Measurements from ENCODE around the gene TRIM47.

TRIM47 gene

GRCh38 chr17:75891605-75892555 is 13.5 kb upstream of the TRIM47 start:
- Histone ChIP-seq H3K27me3 (ENCODE audit: control insufficient read depth in 1 of 2, insufficient read depth in 1 of 2, low read length in 2 of 2) (no peaks in the 10 kb centered on the region), H3K18ac (ENCODE audit: low read depth in 1 of 2, low read length in 2 of 2) (no peak overlapping the region), H2BK15ac (ENCODE audit: low read depth, poor library complexity, severe bottlenecking) (no peak overlapping the region), H3K4me1 (ENCODE audit: control insufficient read depth, insufficient read depth, low read depth, low read length) (peaks cover 24% of the 10 kb centered on the region), H3K79me1 (replicated peaks; ENCODE audit: low read length, poor library complexity, severe bottlenecking) (peaks cover 22% of the 10 kb centered on the region), H2AFZ (ENCODE audit: low read depth, low read length) (no peak overlapping the region), H3K23ac (ENCODE audit: low read length in 2 of 2) (no peak overlapping the region), H4K8ac (ENCODE audit: low read length) (no peak overlapping the region), H2AK5ac (ENCODE audit: low read length, severe bottlenecking) (no peak overlapping the region), H3K4ac (ENCODE audit: low read depth in 1 of 2, low read length in 2 of 2) (no peak overlapping the region), H3K4me3 (ENCODE audit: insufficient read depth in 1 of 2, low read depth in 1 of 2, low read length in 2 of 2) (no peak overlapping the region), H3K14ac (ENCODE audit: low read length in 2 of 2) (peak overlapping the region in 1 of 2 experiments; percentile 76), H2BK12ac (ENCODE audit: low read length in 2 of 2) (no peak overlapping the region), H3K4me2 (ENCODE audit: low read length, poor library complexity, severe bottlenecking) (no peak overlapping the region), H3K27ac (ENCODE audit: low read length, poor library complexity, severe bottlenecking) (no peak overlapping the region), H3K9ac (ENCODE audit: low read length) (no peak overlapping the region), H4K91ac (ENCODE audit: low read length) (peak overlapping the region; percentile 2), H2BK120ac (ENCODE audit: low read depth, low read length) (no peak overlapping the region), H3K36me3 (ENCODE audit: control insufficient read depth in 1 of 2, insufficient read depth in 2 of 2, low read depth in 1 of 2, low read length in 2 of 2) (peaks cover 32 to 37% of the 10 kb centered on the region in 2 experiments), H3K9me3 (ENCODE audit: control insufficient read depth, low read length) (no peaks in the 10 kb centered on the region), H2BK5ac (ENCODE audit: low read depth, low read length, poor library complexity, severe bottlenecking) (no peak overlapping the region)
- no peak for DNase-seq
- 93% methylated on average over 31 of the region's 32 CpGs for WGBS

GRCh38 chr17:75891022-75891604 is 12.7 kb upstream of the TRIM47 start:
- no peak overlapping the region for H3K4me3 ChIP-seq (ENCODE audit: insufficient read depth in 1 of 2, low read depth in 1 of 2, low read length in 2 of 2)
- peaks cover 32 to 37% of the 10 kb centered on the region in 2 experiments for H3K36me3 ChIP-seq (ENCODE audit: control insufficient read depth in 1 of 2, insufficient read depth in 2 of 2, low read depth in 1 of 2, low read length in 2 of 2)
- H3K9ac ChIP-seq (ENCODE audit: low read length) = no peak overlapping the region
- H2AFZ ChIP-seq (ENCODE audit: low read depth, low read length) = no peak overlapping the region
- peaks cover 22% of the 10 kb centered on the region for H3K79me1 ChIP-seq (replicated peaks; ENCODE audit: low read length, poor library complexity, severe bottlenecking)
- H2BK12ac ChIP-seq (ENCODE audit: low read length in 2 of 2) = no peak overlapping the region
- peak overlapping the region in 1 of 2 experiments; percentile 76 for H3K14ac ChIP-seq (ENCODE audit: low read length in 2 of 2)
- H4K8ac ChIP-seq (ENCODE audit: low read length) = peak overlapping the region; percentile 21
- H3K23ac ChIP-seq (ENCODE audit: low read length in 2 of 2) = no peak overlapping the region
- no peaks in the 10 kb centered on the region for H3K27me3 ChIP-seq (ENCODE audit: control insufficient read depth in 1 of 2, insufficient read depth in 1 of 2, low read length in 2 of 2)
- H3K18ac ChIP-seq (ENCODE audit: low read depth in 1 of 2, low read length in 2 of 2) = no peak overlapping the region
- no peak overlapping the region for H3K4ac ChIP-seq (ENCODE audit: low read depth in 1 of 2, low read length in 2 of 2)
- H3K4me1 ChIP-seq (ENCODE audit: control insufficient read depth, insufficient read depth, low read depth, low read length) = peaks cover 24% of the 10 kb centered on the region
- WGBS = 98% methylated on average over 31 of the region's 31 CpGs
- no peak overlapping the region for H2BK15ac ChIP-seq (ENCODE audit: low read depth, poor library complexity, severe bottlenecking)
- no peaks in the 10 kb centered on the region for H3K9me3 ChIP-seq (ENCODE audit: control insufficient read depth, low read length)
- H4K91ac ChIP-seq (ENCODE audit: low read length) = peak overlapping the region; percentile 2
- no peak for DNase-seq
- H2AK5ac ChIP-seq (ENCODE audit: low read length, severe bottlenecking) = no peak overlapping the region
- H2BK5ac ChIP-seq (ENCODE audit: low read depth, low read length, poor library complexity, severe bottlenecking) = no peak overlapping the region
- H3K4me2 ChIP-seq (ENCODE audit: low read length, poor library complexity, severe bottlenecking) = no peak overlapping the region
- no peak overlapping the region for H2BK120ac ChIP-seq (ENCODE audit: low read depth, low read length)
- no peak overlapping the region for H3K27ac ChIP-seq (ENCODE audit: low read length, poor library complexity, severe bottlenecking)

GRCh38 chr17:75889454-75889853 is 11.1 kb upstream of the TRIM47 start:
- 89% methylated on average over 6 of the region's 6 CpGs for WGBS
- H3K23ac ChIP-seq (ENCODE audit: low read length in 2 of 2) = no peak overlapping the region
- peaks cover 32 to 37% of the 10 kb centered on the region in 2 experiments for H3K36me3 ChIP-seq (ENCODE audit: control insufficient read depth in 1 of 2, insufficient read depth in 2 of 2, low read depth in 1 of 2, low read length in 2 of 2)
- peak overlapping the region; percentile 34 for H2BK120ac ChIP-seq (ENCODE audit: low read depth, low read length)
- H3K4me1 ChIP-seq (ENCODE audit: control insufficient read depth, insufficient read depth, low read depth, low read length) = peaks cover 12% of the 10 kb centered on the region
- peaks cover 11% of the 10 kb centered on the region for H3K79me1 ChIP-seq (replicated peaks; ENCODE audit: low read length, poor library complexity, severe bottlenecking)
- H3K4me2 ChIP-seq (ENCODE audit: low read length, poor library complexity, severe bottlenecking) = no peak overlapping the region
- no peak overlapping the region for H4K91ac ChIP-seq (ENCODE audit: low read length)
- no peak overlapping the region for H2BK12ac ChIP-seq (ENCODE audit: low read length in 2 of 2)
- no peak overlapping the region for H4K8ac ChIP-seq (ENCODE audit: low read length)
- H3K18ac ChIP-seq (ENCODE audit: low read depth in 1 of 2, low read length in 2 of 2) = no peak overlapping the region
- H2AK5ac ChIP-seq (ENCODE audit: low read length, severe bottlenecking) = no peak overlapping the region
- H3K4me3 ChIP-seq (ENCODE audit: insufficient read depth in 1 of 2, low read depth in 1 of 2, low read length in 2 of 2) = no peak overlapping the region
- H2AFZ ChIP-seq (ENCODE audit: low read depth, low read length) = no peak overlapping the region
- no peaks in the 10 kb centered on the region for H3K9me3 ChIP-seq (ENCODE audit: control insufficient read depth, low read length)
- H3K27me3 ChIP-seq (ENCODE audit: control insufficient read depth in 1 of 2, insufficient read depth in 1 of 2, low read length in 2 of 2) = no peaks in the 10 kb centered on the region
- H3K9ac ChIP-seq (ENCODE audit: low read length) = no peak overlapping the region
- DNase-seq = no peak
- H3K4ac ChIP-seq (ENCODE audit: low read depth in 1 of 2, low read length in 2 of 2) = no peak overlapping the region
- H2BK15ac ChIP-seq (ENCODE audit: low read depth, poor library complexity, severe bottlenecking) = no peak overlapping the region
- no peak overlapping the region for H3K14ac ChIP-seq (ENCODE audit: low read length in 2 of 2)
- no peak overlapping the region for H2BK5ac ChIP-seq (ENCODE audit: low read depth, low read length, poor library complexity, severe bottlenecking)
- H3K27ac ChIP-seq (ENCODE audit: low read length, poor library complexity, severe bottlenecking) = no peak overlapping the region

GRCh38 chr17:75888484-75888883 is 10.1 kb upstream of the TRIM47 start:
- Histone ChIP-seq H3K23ac (ENCODE audit: low read length in 2 of 2) (no peak overlapping the region), H3K18ac (ENCODE audit: low read depth in 1 of 2, low read length in 2 of 2) (no peak overlapping the region), H3K9me3 (ENCODE audit: control insufficient read depth, low read length) (no peaks in the 10 kb centered on the region), H2AFZ (ENCODE audit: low read depth, low read length) (no peak overlapping the region), H4K91ac (ENCODE audit: low read length) (no peak overlapping the region), H3K79me1 (replicated peaks; ENCODE audit: low read length, poor library complexity, severe bottlenecking) (peaks cover 10% of the 10 kb centered on the region), H3K27me3 (ENCODE audit: control insufficient read depth in 1 of 2, insufficient read depth in 1 of 2, low read length in 2 of 2) (no peaks in the 10 kb centered on the region), H3K9ac (ENCODE audit: low read length) (no peak overlapping the region), H2AK5ac (ENCODE audit: low read length, severe bottlenecking) (peak overlapping the region; percentile 46), H3K4me2 (ENCODE audit: low read length, poor library complexity, severe bottlenecking) (no peak overlapping the region), H3K4me1 (ENCODE audit: control insufficient read depth, insufficient read depth, low read depth, low read length) (peaks cover 9% of the 10 kb centered on the region), H3K4me3 (ENCODE audit: insufficient read depth in 1 of 2, low read depth in 1 of 2, low read length in 2 of 2) (no peak overlapping the region), H3K27ac (ENCODE audit: low read length, poor library complexity, severe bottlenecking) (no peak overlapping the region), H3K4ac (ENCODE audit: low read depth in 1 of 2, low read length in 2 of 2) (no peak overlapping the region), H2BK120ac (ENCODE audit: low read depth, low read length) (no peak overlapping the region), H2BK12ac (ENCODE audit: low read length in 2 of 2) (no peak overlapping the region), H2BK15ac (ENCODE audit: low read depth, poor library complexity, severe bottlenecking) (no peak overlapping the region), H3K14ac (ENCODE audit: low read length in 2 of 2) (no peak overlapping the region), H4K8ac (ENCODE audit: low read length) (no peak overlapping the region), H2BK5ac (ENCODE audit: low read depth, low read length, poor library complexity, severe bottlenecking) (no peak overlapping the region), H3K36me3 (ENCODE audit: control insufficient read depth in 1 of 2, insufficient read depth in 2 of 2, low read depth in 1 of 2, low read length in 2 of 2) (peaks cover 32 to 37% of the 10 kb centered on the region in 2 experiments)
- 94% methylated on average over 3 of the region's 6 CpGs for WGBS
- DNase-seq = no peak

Data from mesenchymal stem cell (in vitro differentiated cells and primary cell).